ENCODE measurements around the gene TRPM5.

TRPM5 gene

DNA sequence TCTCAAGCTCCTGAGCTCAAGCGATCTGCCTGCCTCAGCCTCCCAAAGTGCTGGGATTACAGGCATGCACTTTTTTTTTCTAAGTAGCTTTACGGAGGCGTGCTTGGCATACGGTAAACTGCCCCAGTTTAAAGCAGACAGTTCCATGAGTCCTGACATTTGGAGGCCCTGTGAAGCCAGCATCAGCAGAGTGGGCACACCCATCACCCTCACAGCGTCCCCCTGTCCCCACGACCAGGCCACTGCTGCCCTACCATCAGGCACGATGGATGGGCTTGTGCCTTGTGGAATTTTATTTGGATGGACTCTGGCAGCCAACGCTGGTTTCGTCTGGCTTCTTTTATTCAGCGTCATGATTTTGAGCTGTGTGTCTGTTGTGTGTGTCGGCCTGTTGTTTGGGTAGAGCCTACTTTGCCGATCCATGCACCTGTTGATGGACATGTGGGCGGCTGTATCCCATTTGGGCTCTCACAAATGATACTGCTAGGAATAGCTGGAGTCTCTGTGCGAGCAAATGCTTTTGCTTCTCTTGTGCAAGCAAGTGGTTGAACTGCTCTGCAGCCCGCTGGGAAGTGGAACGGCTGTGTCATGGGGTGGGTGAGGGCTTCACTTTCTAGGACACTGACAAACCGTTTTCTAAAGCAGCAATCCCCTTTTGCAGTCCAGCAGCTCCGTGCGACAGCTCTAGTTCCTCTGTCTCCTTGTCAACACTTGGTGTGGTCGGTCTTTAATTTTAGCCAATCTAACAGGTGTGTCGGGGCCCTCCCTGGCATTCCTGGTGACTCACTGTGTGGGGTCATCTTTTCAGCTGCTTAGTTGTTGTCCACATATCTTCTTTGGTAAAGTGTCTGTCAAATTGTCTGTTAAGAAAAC is 24.3 kb upstream of the TRPM5 start:
- no peak for DNase-seq (ENCODE audit: low read depth in 2 of 2)

DNA sequence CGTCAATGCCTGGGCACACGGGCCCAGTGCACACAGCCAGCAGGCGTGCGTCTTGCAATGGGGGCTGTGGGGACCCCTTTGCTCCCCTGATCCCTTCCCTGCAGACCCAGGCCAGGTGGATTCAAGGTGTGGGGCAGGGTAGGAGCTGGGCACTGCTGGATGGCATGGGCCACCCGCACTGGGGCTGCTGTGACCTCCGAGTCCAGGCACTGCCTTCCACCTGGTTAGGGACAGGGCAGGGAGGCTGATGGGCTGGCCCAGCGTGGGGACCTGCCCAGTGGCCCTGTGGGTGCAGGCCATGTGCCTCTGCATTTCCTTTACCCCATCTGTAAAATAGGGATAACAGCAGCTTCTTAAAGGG is 23.4 kb upstream of the TRPM5 start:
- no peak for DNase-seq (ENCODE audit: low read depth in 2 of 2)

DNA sequence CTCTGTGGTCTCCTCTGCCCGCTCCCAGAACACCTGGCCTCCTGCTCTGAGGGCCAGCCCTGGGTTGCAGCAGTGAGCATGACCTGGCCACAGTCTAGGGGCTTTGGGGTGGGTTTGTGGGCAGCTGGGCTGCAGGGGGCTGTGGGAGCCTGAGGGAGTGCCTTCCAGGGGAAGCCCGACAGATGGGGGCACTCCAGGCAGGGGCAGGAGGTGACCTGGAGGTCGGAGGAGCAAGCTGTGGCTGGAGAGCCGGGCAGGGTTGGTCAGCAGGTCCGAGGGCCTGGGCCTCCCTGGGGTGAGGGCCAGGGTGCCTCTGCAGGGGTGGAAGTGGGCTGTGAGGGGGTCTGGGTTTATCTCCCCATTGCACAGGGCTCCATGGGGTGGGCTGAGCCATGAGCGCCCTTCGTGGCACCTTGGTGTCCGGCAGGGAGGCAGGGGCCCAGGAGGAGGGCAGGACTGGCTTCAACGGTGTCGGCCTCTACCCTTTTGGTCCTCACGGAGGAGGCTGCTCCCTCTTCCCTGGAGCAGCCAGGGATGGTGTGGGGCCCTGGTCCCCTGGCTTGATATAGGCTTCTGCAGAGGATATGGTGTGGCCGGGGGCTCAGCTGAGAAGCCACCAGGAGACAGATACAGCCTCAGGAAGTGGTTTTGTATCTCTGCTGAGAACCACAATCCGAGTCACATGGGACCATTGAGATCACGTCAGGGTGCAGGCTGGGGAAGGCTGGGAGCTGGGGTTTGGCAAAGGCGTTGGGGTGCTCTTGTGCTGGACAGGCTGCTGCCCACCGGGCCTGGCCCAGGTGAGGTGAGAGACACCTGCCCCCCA is 22.8 kb upstream of the TRPM5 start:
- no peak for DNase-seq (ENCODE audit: low read depth in 2 of 2)

DNA sequence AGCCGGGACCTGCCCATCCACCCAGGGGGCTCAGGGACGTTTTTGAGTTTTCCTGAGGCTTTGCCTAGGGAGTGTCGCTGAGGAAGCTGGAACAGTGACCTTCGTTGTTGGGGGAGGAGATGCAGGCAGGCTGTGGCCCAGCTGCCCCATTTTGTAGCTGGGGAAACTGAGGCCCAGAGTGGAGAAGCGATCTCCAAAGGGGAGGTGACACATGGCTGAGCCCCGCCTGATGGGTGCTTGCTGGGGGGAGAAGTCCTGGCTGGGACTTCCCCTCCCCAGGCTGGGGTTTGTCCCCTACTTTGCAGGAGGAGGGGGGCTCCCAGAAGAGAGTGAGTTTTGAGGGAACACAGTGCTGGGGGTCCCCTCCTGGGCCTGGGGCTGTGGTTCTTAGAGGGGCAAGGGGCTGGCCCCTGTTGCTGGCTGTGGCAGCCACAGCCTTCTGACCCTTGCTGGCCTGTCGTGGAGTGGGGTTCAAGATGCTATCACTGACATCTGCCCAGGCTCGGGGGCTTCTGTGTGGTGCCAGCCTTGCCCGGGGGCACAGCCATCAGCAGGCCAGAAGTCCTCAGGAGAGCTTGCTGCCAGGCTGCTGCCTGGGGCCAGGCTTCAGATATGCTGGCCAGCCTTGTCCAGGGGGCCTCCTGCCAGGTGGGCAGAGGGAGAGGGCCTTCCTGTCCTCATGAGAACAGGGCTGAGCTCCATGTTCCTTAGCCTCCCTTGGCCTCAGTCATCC is 21.9 kb upstream of the TRPM5 start:
- no peak for DNase-seq (ENCODE audit: low read depth in 2 of 2)

DNA sequence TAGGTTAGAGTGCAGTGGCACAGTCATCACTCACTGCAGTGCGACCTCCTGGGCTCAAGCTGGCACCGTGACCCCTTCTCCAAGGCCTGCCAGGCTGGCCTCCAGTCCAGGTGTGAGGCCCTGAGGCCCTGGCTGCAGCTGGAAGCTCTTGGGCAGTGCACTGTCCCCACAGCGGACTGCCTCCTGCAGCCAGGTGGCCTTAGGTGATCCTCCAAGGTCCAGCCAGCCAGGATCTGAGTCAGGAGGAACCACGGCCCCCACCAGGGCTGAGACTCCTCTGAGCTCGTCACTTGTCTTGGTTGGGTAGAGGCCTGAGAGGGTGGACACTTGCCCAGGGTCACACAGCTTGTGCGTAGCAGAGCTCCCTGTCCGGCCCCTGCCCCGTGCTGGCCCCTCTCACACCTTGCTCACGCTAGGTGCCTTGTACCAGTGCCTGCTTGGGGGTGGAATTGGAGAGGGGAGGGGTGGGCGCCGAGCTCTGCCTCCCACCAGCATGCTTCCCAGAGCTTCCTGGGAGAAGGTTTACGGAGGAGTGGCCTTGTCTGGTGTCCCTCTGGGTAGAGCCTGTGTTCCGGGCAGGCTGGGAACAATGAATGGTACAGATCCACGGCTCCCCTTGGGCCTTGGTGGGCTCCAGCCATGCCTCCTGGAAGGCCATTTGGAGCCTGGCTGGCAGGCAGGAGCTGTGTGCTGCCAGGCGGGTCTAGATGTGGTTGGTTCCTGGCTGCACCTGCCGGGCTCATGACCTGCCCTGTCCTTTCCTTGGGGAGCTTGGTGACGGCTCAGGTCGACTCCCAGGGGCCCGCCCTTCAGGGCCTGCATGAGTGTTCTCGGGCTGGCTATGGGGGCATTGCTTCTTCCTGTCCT is 21.1 kb upstream of the TRPM5 start:
- no peak for DNase-seq (ENCODE audit: low read depth in 2 of 2)

DNA sequence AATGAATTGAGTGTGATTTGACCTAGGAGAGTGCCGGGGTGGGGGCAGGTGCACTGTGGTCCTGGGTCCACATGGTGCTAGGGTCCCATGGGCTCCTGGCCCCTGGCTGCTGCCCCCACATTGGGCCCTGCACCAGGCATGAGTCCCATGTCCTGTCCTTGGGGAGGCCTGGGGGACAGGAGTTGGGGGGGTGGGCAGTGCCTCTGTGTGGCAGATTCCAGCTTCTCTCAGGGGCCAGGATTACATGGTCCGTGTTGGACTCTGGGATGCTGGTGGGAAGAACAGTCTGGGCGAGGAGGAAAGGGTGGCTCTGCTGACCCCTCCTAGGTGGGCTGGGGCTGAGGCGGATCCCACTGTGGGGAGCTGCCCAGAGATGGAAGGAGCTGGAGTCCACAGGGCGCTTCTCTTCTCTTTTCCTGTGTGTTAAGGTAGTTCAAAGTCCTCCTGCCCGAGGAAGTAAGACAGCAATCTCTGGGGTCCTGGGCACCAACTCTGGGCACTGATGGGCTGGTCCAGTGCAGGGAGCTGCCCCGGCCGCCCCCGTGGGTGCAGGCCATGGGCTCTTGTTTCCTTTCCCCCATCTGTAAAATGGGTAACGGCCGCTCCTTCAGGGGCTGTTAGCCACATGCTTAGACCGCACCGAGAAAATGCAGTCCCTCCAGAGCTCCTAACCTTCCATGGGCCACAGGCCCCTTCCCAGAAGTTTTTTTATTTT is 20.3 kb upstream of the TRPM5 start:
- no peak for DNase-seq (ENCODE audit: low read depth in 2 of 2)

DNA sequence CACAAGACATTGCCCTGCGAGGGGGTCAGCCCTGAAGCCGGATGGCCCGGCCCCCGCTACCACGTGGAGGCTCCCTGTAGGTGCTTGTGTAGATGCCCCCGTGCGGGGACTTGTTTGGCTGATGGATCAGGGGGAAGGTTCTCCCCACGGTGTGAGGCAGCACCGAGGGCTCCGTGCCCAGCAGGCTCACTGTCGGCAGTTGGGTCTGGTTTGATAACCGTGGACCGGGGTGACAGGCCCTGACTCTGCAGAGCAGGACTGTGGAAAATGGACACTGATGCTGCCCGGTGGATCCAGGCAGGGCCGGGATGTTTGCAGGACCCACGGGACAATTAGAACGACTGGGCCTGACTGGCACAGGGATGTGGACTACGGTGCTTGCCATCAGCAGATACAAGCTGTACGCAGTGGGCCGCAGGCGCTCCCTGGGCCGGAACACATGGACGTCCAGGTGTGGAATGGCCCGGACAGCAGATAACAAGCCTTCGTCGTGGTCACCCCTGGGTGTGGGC is 19.5 kb upstream of the TRPM5 start:
- DNase-seq (ENCODE audit: low read depth in 2 of 2): no peak

DNA sequence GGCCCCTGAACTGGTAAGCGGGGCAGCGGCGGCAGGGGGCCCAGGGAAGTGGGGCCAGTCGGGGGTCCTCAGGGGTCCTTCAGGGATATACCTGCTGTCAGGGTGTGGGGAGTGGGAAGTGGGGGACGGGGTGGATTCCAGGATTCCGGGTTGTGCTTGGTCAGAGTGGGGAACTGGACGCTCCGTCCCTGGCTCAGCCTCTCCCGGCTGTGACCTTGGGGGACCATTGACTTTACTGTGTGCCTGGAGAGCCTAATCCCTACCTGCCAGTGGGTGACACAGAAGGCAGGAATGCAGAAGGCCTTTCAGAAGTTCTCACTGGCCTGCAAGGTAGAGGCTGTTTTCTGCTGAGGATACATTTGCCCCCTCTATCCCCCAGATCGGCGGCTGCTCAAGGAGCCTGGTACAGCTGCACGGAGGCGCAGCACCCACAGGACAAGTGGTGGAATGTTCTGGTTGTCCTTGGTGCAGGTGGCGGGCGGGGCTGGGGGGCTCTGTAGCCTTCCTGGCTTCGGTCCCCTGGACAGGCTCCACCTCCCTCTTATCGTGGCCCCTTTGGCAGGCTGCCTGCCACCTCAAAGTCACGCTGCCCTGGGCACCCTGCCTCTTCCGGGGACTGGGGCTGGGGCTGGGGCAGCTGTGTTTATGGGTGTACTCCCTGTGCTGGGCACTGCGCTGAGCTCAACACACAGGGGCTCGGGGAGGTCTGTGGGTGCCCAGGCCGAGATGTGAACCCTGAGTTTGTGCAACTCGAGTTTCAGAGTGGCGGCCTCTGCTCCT is 18.9 kb upstream of the TRPM5 start:
- no peak for DNase-seq (ENCODE audit: low read depth in 2 of 2)

DNA sequence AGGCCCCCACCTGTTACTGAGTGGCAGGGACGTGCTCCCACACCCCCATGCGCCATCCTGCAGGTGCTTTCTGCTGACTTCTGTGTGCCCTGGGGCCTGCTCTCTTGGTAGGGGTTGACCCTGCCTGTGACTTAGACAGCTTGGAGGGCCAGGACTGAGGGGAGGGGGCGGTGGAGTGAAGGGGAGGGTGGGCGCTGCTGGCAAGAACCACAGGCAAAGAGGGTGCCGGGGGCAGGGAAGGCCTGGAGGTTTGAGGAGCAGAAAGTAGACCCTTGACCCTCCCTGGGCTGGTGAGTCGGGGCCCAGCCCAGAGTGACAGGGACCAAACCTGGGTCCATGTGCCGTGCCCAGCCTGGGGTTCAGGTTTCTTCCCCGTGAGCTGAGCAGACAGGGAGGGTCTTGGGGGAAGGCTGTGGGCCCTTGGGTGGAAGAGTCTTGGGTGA is 18.2 kb upstream of the TRPM5 start:
- no peak for DNase-seq (ENCODE audit: low read depth in 2 of 2)

DNA sequence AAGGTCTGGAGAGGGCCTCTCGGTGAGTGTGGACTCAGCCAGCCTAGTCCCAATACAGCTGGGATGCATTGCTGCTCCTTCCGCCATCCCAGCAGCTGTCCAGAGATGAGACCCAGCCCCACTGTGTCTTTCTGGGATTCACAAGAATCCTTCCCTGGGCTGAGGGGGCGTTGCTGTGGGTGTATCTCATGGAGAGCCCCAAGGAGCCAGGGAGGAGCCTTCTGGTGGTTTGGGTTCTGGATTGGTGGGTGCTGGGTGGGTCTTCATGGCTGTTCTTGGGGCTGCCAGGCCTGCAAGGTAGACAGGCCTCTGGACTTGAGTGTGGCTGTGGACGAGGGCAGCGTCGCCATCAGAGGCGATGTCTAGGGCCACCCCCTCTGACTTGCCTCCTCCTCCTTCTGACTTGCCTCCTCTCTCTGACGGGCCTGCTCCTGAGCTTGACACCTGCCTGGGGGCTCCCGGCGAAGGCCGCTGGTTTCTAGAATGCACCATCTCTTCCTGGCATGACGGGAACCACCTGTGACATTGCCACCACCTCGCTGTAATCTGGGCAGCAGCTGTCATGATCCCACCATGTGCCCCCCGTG is 17.7 kb upstream of the TRPM5 start:
- DNase-seq (ENCODE audit: low read depth in 2 of 2): no peak

DNA sequence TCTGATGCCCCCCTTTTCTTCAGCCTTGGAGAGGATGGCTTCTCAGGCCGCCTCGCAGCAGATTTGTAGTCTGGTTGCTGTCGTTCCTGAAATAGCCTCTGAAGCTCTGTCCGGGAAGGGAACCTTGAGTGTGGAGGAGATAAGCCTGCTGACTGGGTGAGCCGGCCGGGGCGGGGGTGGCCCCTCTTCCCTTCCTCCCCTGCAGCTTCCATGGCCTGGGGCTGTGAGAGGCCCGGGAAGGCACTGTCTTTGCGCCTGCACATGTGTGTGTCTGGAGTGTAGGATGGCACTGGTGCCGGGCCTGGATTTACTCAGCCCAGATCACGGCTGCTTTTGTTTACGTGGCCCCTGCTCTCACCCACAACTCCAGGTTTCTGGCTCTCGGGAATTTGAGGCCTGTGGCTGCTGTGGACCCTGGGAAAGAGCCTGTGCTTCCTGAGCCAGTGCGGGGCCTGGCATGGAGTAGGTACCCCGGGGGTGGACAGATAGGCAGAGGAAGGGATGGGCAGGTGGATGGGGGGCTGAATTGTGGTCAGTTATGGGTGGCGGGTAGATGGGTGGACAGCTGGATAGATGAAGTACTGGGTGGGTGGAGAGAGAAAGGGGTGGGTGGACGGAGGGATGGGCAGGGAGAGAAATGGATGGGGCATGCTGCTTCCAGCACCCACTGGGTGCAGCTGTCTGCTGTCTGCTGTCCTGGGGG is 17.1 kb upstream of the TRPM5 start:
- no peak for DNase-seq (ENCODE audit: low read depth in 2 of 2)

DNA sequence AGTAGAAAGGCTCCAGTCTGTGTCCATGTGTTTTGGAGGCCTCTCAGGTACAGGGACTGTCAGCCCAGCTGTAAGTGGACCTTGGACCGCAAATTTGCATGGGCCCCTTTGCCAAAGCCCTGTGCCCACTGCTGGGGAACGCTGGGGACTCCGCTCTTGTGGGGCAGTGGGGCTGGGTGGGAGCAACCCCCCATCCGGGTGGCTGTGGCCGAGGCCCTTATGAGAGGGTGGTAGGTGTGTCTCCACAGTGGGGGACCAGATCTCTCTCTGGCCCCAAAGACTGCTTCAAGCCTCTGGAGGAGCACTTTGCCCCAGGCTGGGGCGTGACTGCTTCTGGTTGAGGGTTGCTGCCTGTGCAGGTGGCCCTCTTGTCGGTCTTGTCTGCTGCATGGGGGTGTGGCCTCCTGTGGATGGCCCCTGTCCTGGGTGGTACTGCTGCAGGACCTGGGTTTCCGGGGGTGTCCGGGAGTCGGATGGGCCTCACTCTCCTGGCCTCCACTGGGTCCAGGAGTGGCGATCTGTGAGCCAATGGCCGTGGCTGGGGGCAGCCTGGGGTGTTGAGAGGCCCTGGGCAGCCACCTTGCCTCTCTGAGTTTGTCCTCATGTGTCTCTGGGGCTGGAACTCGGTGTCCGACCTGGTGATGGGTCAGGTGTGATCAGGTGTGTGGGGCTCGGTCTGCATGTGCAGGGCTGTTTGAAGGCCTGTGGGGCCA is 16.4 kb upstream of the TRPM5 start:
- DNase-seq (ENCODE audit: low read depth in 2 of 2): no peak

DNA sequence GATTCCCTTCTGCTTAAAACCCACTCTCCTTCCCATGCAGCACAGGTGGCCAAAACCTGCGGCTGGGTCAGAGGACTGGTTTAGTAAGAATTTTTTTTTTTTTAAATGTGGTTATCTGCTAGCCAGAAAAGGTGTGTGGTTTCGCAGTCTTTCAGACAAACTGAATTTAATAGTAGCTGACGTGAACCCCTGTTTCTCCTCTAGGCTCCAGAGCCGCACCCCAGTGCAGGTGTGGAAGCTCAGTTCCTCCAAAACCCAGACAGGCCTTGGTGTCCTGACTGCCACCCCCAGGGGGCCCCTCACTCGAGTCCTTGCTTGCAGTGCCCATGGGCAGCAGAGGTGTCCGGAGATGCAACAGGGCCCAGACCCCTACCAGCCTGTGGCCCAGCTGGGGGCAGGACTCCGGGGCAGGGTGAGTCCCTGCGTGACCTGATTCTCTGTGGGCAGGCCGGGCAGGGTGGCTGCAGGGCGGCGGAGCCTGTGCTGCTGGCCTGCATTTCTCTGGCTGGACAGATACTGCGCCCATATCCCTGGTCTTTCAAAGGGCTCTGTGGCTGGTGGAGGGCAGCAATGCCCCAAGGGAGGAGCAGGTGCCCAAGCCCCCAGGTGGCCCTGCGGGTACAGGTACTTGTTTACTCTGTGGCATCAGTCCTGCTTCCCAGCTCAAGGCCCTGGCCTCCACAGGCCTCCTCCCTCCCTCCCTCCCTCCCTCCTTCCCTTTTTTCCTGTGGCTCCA is 15.7 kb upstream of the TRPM5 start:
- DNase-seq (ENCODE audit: low read depth in 2 of 2): no peak

DNA sequence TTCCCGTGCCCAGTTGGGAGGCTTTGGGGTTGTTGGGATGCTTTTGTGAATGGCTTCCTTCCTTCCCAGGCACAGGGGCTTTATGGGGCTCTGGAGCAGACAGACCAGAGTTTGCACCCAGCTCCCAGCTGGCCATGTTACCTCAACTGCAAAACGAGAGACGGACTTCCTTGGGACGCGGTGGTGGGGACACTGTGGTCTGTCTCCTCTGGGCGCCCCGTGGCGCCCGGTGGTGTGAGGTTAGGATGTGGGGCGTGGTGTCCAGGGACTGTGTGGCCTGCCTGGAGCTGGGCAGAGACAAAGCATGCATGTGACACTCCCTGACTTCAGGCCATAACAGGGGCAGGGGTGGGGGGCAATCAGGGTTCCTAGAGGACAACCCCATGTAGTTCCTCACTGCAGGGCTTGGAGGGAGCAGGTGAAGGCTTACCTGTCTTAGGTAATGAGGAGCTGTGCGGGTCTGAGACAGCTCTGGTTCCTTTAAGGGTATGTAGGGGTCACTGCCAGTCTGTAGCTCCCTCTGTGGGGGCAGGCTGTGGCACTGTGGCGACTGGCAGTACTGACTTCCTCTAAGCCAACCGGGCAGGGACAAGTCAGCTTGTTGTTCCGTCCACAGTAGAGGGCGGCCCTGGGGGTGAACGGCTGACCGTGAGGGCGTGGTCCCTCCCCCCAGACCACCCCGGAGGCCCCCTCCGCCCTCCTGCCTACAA is 14.9 kb upstream of the TRPM5 start:
- DNase-seq (ENCODE audit: low read depth in 2 of 2): no peak

DNA sequence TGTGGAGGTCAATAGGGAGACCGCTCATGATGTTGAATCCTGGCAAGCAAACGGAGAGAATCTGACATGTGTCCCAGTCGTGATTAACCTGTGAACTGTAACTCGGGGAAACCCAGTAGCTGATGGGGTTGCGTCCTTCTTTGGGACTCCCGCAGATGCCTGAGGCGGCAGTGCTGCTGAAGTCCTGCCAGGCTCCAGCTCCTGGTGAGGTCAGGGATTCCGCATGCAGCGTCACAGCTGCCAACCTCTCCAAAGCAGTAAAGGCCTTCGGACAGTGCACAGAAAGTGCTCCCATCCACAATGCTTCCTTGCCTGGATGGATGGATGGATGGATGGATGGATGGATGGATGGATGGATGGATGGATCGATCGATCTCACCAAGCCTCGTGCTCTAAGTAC is 14.0 kb upstream of the TRPM5 start:
- DNase-seq (ENCODE audit: low read depth in 2 of 2): no peak

DNA sequence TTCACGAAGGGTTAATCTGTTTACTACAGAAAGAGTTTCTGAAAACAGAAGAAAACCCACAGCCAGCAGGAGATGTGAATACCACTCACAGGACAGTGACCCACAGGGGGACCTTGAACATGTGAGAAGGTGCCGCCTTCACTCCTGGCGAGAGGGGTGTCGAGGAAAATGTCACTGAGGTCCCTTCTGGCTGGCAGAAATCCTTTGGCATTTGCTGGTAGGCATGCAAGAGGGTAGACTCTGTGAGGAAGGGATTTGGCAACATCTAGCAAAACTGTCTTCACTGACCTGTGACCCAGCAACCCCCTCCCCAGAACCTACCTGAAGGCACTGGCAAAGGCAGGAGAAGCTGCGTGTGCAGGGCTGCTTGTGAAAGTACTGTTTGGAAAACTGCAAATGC is 9.1 kb upstream of the TRPM5 start:
- DNase-seq (ENCODE audit: low read depth in 2 of 2): no peak

All from activated CD4-positive, alpha-beta T cell treated with anti-CD3 and anti-CD28 coated beads for 24 hours (primary cell).